GM13977 (cell line): ENCODE results near the gene CEP57.
A peak's percentile ranks its signal among the peaks of the same experiment; 100 is the strongest.

ENCODE experiments used
- DNase-seq: peaks from one replicate; pipeline ENCODE4 v3.0.0; 2012; ENCODE audit warnings: low spot score
- in situ Hi-C: fragments of 300-500 bp; cut with MboI; formaldehyde crosslinking; loops from one replicate; pipeline ENCODE4 v1.12.0; 2022; ENCODE audit warnings: low sequenced_read_pairs, low pct_unique_long_range_greater_than_20kb, mixed read lengths, inconsistent platforms; ENCODE audit not compliant: unreplicated experiment
- TF ChIP-seq, protein P1 (sequence below): IDR thresholded peaks from 2 replicates; pipeline ENCODE4 v1.5.1; 2012; ENCODE audit warnings: mild to moderate bottlenecking, control low read depth; ENCODE audit not compliant: insufficient read depth; ENCODE audit errors: extremely low read depth, missing control alignments

CEP57 gene

DNA sequence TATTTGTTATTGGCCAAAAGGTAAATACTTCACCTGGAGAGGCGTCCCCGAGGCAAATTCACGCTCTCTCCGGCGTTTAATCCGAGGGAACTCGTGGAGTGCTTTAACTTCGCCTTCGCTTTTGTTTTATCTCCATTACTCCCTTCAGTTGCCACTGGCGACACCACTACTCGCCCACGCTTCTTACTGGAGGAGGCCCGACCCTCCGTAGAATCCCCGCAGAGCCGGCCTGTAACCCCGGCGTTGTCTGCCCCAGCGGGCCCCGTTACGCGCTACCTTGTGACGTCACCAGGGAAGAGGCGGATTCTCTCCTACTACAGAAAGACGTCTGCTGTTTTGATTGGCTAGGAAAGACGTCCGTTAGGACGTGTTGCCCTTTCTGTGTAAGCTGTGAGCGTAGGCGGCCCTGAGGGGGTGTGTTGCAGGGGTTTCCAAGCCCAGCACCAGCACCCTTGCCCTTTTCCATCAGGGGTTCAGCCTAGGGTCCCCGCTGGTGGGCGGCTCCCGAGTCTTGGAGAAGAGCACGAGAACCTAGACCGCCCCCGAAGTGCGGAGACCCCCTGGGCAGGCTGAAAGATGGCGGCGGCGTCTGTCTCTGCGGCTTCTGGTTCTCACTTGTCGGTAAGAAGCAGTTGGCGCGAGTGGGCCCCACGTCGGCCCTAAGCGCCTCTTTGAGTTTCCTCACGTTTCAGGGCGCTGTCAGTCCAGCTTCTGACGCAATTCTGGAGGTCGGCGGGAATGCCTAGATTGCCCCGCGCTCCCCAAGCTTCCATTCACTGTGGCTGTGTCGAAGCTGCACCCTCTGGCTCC lies at the start of gene CEP57:
CEP57 (plus strand) TSS at position 376 of the 810 bp plus-strand sequence; CDS start at position 577, 201 bp downstream.
- in situ Hi-C loops = no loop called here
- DNase-seq = peak; percentile 88
- TF ChIP-seq, protein P1, sequence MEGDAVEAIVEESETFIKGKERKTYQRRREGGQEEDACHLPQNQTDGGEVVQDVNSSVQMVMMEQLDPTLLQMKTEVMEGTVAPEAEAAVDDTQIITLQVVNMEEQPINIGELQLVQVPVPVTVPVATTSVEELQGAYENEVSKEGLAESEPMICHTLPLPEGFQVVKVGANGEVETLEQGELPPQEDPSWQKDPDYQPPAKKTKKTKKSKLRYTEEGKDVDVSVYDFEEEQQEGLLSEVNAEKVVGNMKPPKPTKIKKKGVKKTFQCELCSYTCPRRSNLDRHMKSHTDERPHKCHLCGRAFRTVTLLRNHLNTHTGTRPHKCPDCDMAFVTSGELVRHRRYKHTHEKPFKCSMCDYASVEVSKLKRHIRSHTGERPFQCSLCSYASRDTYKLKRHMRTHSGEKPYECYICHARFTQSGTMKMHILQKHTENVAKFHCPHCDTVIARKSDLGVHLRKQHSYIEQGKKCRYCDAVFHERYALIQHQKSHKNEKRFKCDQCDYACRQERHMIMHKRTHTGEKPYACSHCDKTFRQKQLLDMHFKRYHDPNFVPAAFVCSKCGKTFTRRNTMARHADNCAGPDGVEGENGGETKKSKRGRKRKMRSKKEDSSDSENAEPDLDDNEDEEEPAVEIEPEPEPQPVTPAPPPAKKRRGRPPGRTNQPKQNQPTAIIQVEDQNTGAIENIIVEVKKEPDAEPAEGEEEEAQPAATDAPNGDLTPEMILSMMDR = no peak

GRCh38 chr11:95750101-95750500 lies 40.2 kb upstream of the CEP57 start:
- in situ Hi-C loops = loop anchor here (10.0 to 25.0 kb wide), 2 partner anchors 585 to 1138 kb away; no protein-coding TSS in a partner anchor
- TF ChIP-seq, protein P1 = no peak
- DNase-seq = no peak

- DNase-seq = no peak
- TF ChIP-seq, protein P1 = no peak
- in situ Hi-C loops = loop anchor here (10.0 to 25.0 kb wide), 2 partner anchors 587 to 1139 kb away; no protein-coding TSS in a partner anchor
Observed at GRCh38 chr11:95751515-95751914, 38.8 kb upstream of the CEP57 start.

- in situ Hi-C loops = loop anchor here (25.0 kb wide), 1 partner anchor 1149 kb away; no protein-coding TSS in a partner anchor
- TF ChIP-seq, protein P1 = no peak
- no peak for DNase-seq
Observed at GRCh38 chr11:95760941-95761340, 29.4 kb upstream of the CEP57 start.

- TF ChIP-seq, protein P1 = no peak
- in situ Hi-C loops = loop anchor here (25.0 kb wide), 1 partner anchor 1150 kb away; no protein-coding TSS in a partner anchor
- no peak for DNase-seq
Observed at GRCh38 chr11:95762534-95762933, 27.8 kb upstream of the CEP57 start.

GRCh38 chr11:95764267-95764898 lies 25.9 kb upstream of the CEP57 start:
- TF ChIP-seq, protein P1 = peak; percentile 48
- peak; percentile 54 for DNase-seq
- in situ Hi-C loops = loop anchor here (25.0 kb wide), 1 partner anchor 1152 kb away; no protein-coding TSS in a partner anchor
